Endodermal cell (in vitro differentiated cells): ENCODE results near the gene SIM2. TPM values are rescaled to one million over a fixed set of nuclear protein-coding genes. Genes with fewer than 3 reads are reported as not detected.
A peak's percentile ranks its signal among the peaks of the same experiment; 100 is the strongest.

Experiments
- DNase-seq: peaks from one replicate; pipeline ENCODE4 v3.0.0-alpha.2; 2017
- H3K27ac ChIP-seq: 2 replicates; pipeline ENCODE4 v1.5.1; 2013; ENCODE audit warnings: mild to moderate bottlenecking, low read depth, low read length, moderate library complexity
- H3K27me3 ChIP-seq: 2 replicates; pipeline ENCODE4 v1.6.1; 2013; ENCODE audit warnings: mild to moderate bottlenecking, low read length, moderate library complexity; ENCODE audit not compliant: insufficient read depth, control insufficient read depth, poor library complexity, severe bottlenecking
- H3K36me3 ChIP-seq: 2 replicates; pipeline ENCODE4 v1.7.0; 2013; ENCODE audit warnings: mild to moderate bottlenecking, low read length, moderate library complexity; ENCODE audit not compliant: control insufficient read depth, insufficient read depth
- H3K4me1 ChIP-seq: one replicate; pipeline ENCODE4 v1.7.0; 2013; ENCODE audit warnings: low read length; ENCODE audit not compliant: control insufficient read depth, insufficient read depth
- H3K4me3 ChIP-seq: 2 replicates; pipeline ENCODE4 v1.5.1; 2013; ENCODE audit warnings: mild to moderate bottlenecking, low read length, moderate library complexity
- H3K9ac ChIP-seq: 2 replicates; pipeline ENCODE4 v1.6.1; 2013; ENCODE audit warnings: mild to moderate bottlenecking, low read length, moderate library complexity; ENCODE audit not compliant: poor library complexity, severe bottlenecking; ENCODE audit errors: extremely low read depth
- H3K9me3 ChIP-seq: 2 replicates; pipeline ENCODE4 v1.6.1; 2013; ENCODE audit warnings: mild to moderate bottlenecking, low read length, moderate library complexity; ENCODE audit not compliant: control insufficient read depth
- H3K27ac Mint-ChIP-seq: 2 replicates; pipeline ENCODE4 v1.8.0; 2020; ENCODE audit warnings: mixed read lengths
- H3K27me3 Mint-ChIP-seq: 2 replicates; pipeline ENCODE4 v1.8.0; 2021; ENCODE audit warnings: mild to moderate bottlenecking, mixed read lengths; ENCODE audit not compliant: insufficient read depth
- H3K36me3 Mint-ChIP-seq: 2 replicates; pipeline ENCODE4 v1.8.0; 2020; ENCODE audit warnings: low read depth, mixed read lengths
- H3K4me1 Mint-ChIP-seq: 2 replicates; pipeline ENCODE4 v1.8.0; 2020; ENCODE audit warnings: mixed read lengths
- H3K4me3 Mint-ChIP-seq: 2 replicates; pipeline ENCODE4 v1.8.0; 2020; ENCODE audit warnings: mild to moderate bottlenecking, moderate library complexity, mixed read lengths
- H3K9me3 Mint-ChIP-seq: 2 replicates; pipeline ENCODE4 v1.8.0; 2020; ENCODE audit warnings: mild to moderate bottlenecking, mixed read lengths
- WGBS, 2 experiments: methylation state at CpG; one replicate each; pipeline versions ENCODE4 v1.1.5 to v1.1.7; 2013; ENCODE audit warnings: missing lambda C conversion rate in 2 of 2, mixed read lengths in 1 of 2; ENCODE audit not compliant: insufficient coverage in 1 of 2, insufficient read length in 1 of 2; 5-methylcytosine and 5-hydroxymethylcytosine counted together
- total RNA-seq, 2 donors: library from RNA; stranded (reverse); fragmentation: NEBNext Ultra II Directional in 1 of 2; extraction: Animal tissue kit (Norgen Biotek cat#: 25700) in 1 of 2; gene quantifications; 2 replicates in 1 of 2; 3 replicates in 1 of 2; pipeline ENCODE4 v1.2.1, GENCODE V29; 2021
- TF ChIP-seq, protein P1 (sequence below): fragments of 200-600 bp; sonication (generic); conservative IDR thresholded peaks from 2 replicates; pipeline ENCODE4 v1.5.0; 2021; ENCODE audit warnings: antibody characterized with exemption, mild to moderate bottlenecking

Gene SIM2
- total RNA-seq, 2 donors from 2014 or later: not detected

DNA sequence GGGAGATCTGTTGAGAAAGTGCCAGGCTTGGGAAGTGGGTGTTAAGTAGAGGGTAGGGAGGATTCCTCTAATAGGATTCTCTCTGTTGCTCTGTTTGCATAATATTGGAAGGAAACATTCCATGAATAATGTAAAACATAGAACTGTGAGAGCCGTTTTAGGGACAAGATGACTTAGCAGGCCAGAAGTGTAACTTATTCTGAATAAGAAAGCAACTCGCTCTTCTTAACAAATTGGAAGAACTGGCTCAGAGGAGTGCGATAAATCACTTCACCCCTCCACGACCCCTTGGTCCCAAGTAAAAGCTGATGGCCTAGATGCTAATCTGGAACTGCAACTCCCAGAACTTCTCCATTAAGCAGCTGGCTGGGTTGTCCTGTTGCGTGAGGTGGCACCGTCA lies 19.1 kb downstream of the SIM2 start:
- Histone ChIP-seq H3K4me3 (no peak overlapping the region), H3K4me1 (no peaks in the 10 kb centered on the region), H3K9ac (no peak overlapping the region), H3K27ac (no peak overlapping the region), H3K9me3 (no peaks in the 10 kb centered on the region), H3K27me3 (peaks cover 47% of the 10 kb centered on the region), H3K36me3 (no peaks in the 10 kb centered on the region)
- peaks cover 4% of the 10 kb centered on the region for H3K4me1 Mint-ChIP-seq
- peaks cover 59% of the 10 kb centered on the region for H3K27me3 Mint-ChIP-seq
- H3K4me3 Mint-ChIP-seq: no peak overlapping the region
- WGBS, 2 experiments: 74 to 80% methylated on average over 6 of the region's 6 CpGs
- DNase-seq: no peak
- H3K27ac Mint-ChIP-seq: no peak overlapping the region
- TF ChIP-seq, protein P1, sequence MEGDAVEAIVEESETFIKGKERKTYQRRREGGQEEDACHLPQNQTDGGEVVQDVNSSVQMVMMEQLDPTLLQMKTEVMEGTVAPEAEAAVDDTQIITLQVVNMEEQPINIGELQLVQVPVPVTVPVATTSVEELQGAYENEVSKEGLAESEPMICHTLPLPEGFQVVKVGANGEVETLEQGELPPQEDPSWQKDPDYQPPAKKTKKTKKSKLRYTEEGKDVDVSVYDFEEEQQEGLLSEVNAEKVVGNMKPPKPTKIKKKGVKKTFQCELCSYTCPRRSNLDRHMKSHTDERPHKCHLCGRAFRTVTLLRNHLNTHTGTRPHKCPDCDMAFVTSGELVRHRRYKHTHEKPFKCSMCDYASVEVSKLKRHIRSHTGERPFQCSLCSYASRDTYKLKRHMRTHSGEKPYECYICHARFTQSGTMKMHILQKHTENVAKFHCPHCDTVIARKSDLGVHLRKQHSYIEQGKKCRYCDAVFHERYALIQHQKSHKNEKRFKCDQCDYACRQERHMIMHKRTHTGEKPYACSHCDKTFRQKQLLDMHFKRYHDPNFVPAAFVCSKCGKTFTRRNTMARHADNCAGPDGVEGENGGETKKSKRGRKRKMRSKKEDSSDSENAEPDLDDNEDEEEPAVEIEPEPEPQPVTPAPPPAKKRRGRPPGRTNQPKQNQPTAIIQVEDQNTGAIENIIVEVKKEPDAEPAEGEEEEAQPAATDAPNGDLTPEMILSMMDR: no peak
- H3K9me3 Mint-ChIP-seq: no peaks in the 10 kb centered on the region
- H3K36me3 Mint-ChIP-seq: no peaks in the 10 kb centered on the region

DNA sequence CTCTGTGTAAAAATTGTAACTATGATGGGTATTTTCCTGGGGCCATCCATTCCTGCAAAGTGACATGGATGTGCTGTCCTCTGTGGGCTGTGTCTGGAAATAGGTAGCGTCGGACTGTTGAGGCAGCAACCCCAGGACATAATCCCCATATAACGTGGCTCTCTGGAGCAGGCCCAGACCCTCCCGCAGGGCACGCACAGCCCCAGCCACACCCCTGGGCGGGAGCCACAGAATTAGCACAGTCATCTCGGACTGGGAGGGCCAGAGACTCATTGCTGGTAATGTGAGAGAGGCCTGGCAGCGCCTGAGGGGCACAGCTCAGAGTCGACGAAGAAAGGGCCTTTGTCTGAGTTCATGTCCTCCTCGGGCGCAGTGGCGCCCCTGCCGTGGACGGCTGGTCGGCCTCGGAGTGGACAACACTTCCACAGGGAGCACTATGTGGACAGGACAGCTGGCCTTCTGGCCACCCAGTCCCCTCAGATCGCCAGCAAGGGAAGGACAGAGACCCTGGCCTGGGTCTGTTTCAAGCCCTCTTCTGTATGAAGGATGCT lies 20.1 kb downstream of the SIM2 start:
- DNase-seq: peak; percentile 48
- Mint-ChIP-seq H3K36me3 (no peaks in the 10 kb centered on the region), H3K27me3 (peaks cover 56% of the 10 kb centered on the region), H3K4me1 (peaks cover 4% of the 10 kb centered on the region), H3K4me3 (no peak overlapping the region), H3K27ac (no peak overlapping the region), H3K9me3 (no peaks in the 10 kb centered on the region)
- H3K4me3 ChIP-seq: no peak overlapping the region
- 90 to 94% methylated on average over 5 to 18 of the region's 18 CpGs for WGBS, 2 experiments
- no peak overlapping the region for H3K27ac ChIP-seq
- no peaks in the 10 kb centered on the region for H3K4me1 ChIP-seq
- H3K9ac ChIP-seq: no peak overlapping the region
- TF ChIP-seq, protein P1: no peak
- peaks cover 36% of the 10 kb centered on the region for H3K27me3 ChIP-seq
- no peaks in the 10 kb centered on the region for H3K36me3 ChIP-seq
- no peaks in the 10 kb centered on the region for H3K9me3 ChIP-seq

DNA sequence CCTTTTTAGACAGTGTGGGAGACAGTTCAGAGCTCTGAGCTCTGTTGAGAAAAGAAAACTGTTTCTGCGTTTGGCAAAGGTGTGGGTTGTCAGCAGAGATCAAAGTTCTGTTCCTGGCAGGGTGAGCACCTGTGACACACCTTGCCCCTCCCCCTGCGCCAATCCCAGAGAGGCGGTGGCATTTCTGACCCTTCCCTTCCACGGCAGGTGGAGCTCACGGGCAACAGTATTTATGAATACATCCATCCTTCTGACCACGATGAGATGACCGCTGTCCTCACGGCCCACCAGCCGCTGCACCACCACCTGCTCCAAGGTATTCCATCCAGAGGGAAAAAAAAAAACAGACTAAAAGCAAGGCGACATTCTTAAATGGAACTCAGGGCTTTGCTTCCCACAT lies 20.7 kb downstream of the SIM2 start:
- Histone ChIP-seq H3K27ac (no peak overlapping the region), H3K4me1 (no peaks in the 10 kb centered on the region), H3K9me3 (no peaks in the 10 kb centered on the region), H3K9ac (no peak overlapping the region), H3K36me3 (no peaks in the 10 kb centered on the region), H3K27me3 (peaks cover 30% of the 10 kb centered on the region), H3K4me3 (no peak overlapping the region)
- no peak overlapping the region for H3K4me3 Mint-ChIP-seq
- H3K36me3 Mint-ChIP-seq: no peaks in the 10 kb centered on the region
- peak; percentile 33 for DNase-seq
- 92 to 93% methylated on average over 3 to 10 of the region's 10 CpGs for WGBS, 2 experiments
- H3K27ac Mint-ChIP-seq: no peak overlapping the region
- H3K27me3 Mint-ChIP-seq: peaks cover 56% of the 10 kb centered on the region
- H3K9me3 Mint-ChIP-seq: no peaks in the 10 kb centered on the region
- H3K4me1 Mint-ChIP-seq: peaks cover 4% of the 10 kb centered on the region
- TF ChIP-seq, protein P1: no peak
